Karpas-422 (cell line): ENCODE measurements around the gene OR11H1. TPM values are rescaled to one million over a fixed set of nuclear protein-coding genes. Genes with fewer than 3 reads are reported as not detected.
"Not testable (repeated sequence)": the region's sequence is repeated elsewhere in the genome, so short reads cannot be mapped to it uniquely, and the experiment has no call there.

ENCODE experiments used
- DNase-seq: peaks from one replicate; pipeline ENCODE4 v3.0.0-alpha.2; 2015
- H2AFZ ChIP-seq: fragments of 200-600 bp; sonication (generic); 2 replicates; pipeline ENCODE4 v1.6.1; 2014; ENCODE audit warnings: antibody characterized with exemption, low read length, mixed read lengths
- H3K27ac ChIP-seq: fragments of 200-600 bp; sonication (generic); 2 replicates; pipeline ENCODE4 v1.5.1; 2014; ENCODE audit warnings: mild to moderate bottlenecking, low read length, moderate library complexity
- H3K27me3 ChIP-seq: fragments of 200-600 bp; sonication (generic); 2 replicates; pipeline ENCODE4 v1.6.1; 2014; ENCODE audit warnings: low read length, mixed read lengths
- H3K36me3 ChIP-seq: fragments of 200-600 bp; sonication (generic); 2 replicates; pipeline ENCODE4 v1.6.1; 2014; ENCODE audit warnings: low read length, mixed read lengths; ENCODE audit not compliant: insufficient read depth
- H3K4me1 ChIP-seq: fragments of 200-600 bp; sonication (generic); 2 replicates; pipeline ENCODE4 v1.6.1; 2014; ENCODE audit warnings: mild to moderate bottlenecking, low read length, mixed read lengths
- H3K4me2 ChIP-seq: fragments of 200-600 bp; sonication (generic); 2 replicates; pipeline ENCODE4 v1.6.1; 2014; ENCODE audit warnings: low read length, low read depth, mild to moderate bottlenecking; ENCODE audit not compliant: poor library complexity, severe bottlenecking
- H3K4me3 ChIP-seq: fragments of 200-600 bp; sonication (generic); 2 replicates; pipeline ENCODE4 v1.5.1; 2014; ENCODE audit warnings: mild to moderate bottlenecking, antibody characterized with exemption, low read length, mixed read lengths
- H3K79me2 ChIP-seq: fragments of 200-600 bp; sonication (generic); 2 replicates; pipeline ENCODE4 v1.6.1; 2014; ENCODE audit warnings: mild to moderate bottlenecking, low read length, mixed read lengths
- H3K9ac ChIP-seq: fragments of 200-600 bp; sonication (generic); 2 replicates; pipeline ENCODE4 v1.6.0; 2014; ENCODE audit warnings: low read length
- H3K9me2 ChIP-seq: fragments of 200-600 bp; sonication (generic), shearing (Covaris generic); replicated peaks from 2 replicates; pipeline ENCODE4 v1.6.0; 2014; ENCODE audit warnings: mild to moderate bottlenecking, low read length, moderate library complexity; ENCODE audit not compliant: insufficient read depth
- H3K9me3 ChIP-seq: fragments of 300-700, 200-600 bp; sonication (generic); 2 replicates; pipeline ENCODE4 v1.6.1; 2014; ENCODE audit warnings: low read length, mixed read lengths
- H4K20me1 ChIP-seq: fragments of 200-600 bp; sonication (generic); 2 replicates; pipeline ENCODE4 v1.6.1; 2014; ENCODE audit warnings: mild to moderate bottlenecking, antibody characterized with exemption, low read length, low read depth; ENCODE audit not compliant: insufficient read depth
- total RNA-seq: library from RNA; depleted of rRNA; stranded (reverse); fragments of >200 nt; shearing (Covaris generic); gene quantifications from 2 replicates; pipeline ENCODE4 v1.2.3, GENCODE V29; 2014; ENCODE audit warnings: low replicate concordance; rRNA removed

OR11H1 gene, protein sequence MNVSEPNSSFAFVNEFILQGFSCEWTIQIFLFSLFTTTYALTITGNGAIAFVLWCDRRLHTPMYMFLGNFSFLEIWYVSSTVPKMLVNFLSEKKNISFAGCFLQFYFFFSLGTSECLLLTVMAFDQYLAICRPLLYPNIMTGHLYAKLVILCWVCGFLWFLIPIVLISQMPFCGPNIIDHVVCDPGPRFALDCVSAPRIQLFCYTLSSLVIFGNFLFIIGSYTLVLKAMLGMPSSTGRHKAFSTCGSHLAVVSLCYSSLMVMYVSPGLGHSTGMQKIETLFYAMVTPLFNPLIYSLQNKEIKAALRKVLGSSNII
- not detected in 2 replicates for total RNA-seq

DNA sequence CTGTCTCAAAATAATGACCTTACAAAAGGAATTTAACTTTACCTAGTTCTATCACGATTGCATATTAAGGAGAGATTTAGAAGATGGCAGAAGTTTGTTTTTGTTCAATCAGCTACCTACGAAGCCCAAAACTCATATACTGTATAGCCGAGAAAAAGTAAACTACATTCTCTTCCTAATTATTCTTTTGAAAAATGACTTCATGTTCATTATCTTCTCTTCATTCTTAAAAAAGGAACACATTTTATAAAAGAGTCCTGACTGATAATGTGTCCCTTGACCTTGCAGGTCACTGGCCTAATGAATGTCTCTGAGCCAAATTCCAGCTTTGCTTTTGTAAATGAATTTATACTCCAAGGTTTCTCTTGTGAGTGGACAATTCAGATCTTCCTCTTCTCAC is at the start of gene OR11H1:
OR11H1 (plus strand) TSS at position 301 of the 400 bp plus-strand sequence; CDS start at position 301, 0 bp downstream.
- not testable (repeated sequence) for H2AFZ ChIP-seq, H3K9ac ChIP-seq, H3K27ac ChIP-seq, H3K9me3 ChIP-seq, H3K79me2 ChIP-seq, H3K4me3 ChIP-seq, H3K9me2 ChIP-seq, H3K4me1 ChIP-seq, H4K20me1 ChIP-seq, H3K27me3 ChIP-seq, H3K36me3 ChIP-seq, DNase-seq, H3K4me2 ChIP-seq

DNA sequence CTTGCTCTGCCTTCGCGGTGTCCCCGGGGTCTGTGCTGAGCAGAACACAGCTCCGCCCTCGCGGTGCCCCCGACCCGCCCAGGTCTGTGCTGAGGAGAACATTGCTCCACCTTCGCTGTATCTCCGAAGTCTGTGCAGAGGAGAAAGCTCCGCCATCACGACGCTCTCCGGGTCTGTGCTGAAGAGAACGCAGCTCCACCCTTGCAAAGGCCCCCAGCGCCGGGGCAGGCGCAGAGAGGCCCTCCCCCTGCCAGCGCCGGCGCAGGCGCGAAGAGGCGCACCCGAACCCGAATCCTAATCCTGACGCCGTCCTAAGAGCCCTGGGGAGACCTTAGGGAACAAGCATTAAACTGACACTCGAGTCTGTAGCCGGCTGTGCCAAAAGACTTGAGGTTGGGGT is 18.0 kb upstream of the OR11H1 start:
- not testable (repeated sequence) for H3K4me1 ChIP-seq, H3K9me2 ChIP-seq, H3K27ac ChIP-seq, H4K20me1 ChIP-seq, H2AFZ ChIP-seq, H3K9me3 ChIP-seq, H3K4me3 ChIP-seq, H3K4me2 ChIP-seq, DNase-seq, H3K36me3 ChIP-seq, H3K27me3 ChIP-seq, H3K9ac ChIP-seq, H3K79me2 ChIP-seq

DNA sequence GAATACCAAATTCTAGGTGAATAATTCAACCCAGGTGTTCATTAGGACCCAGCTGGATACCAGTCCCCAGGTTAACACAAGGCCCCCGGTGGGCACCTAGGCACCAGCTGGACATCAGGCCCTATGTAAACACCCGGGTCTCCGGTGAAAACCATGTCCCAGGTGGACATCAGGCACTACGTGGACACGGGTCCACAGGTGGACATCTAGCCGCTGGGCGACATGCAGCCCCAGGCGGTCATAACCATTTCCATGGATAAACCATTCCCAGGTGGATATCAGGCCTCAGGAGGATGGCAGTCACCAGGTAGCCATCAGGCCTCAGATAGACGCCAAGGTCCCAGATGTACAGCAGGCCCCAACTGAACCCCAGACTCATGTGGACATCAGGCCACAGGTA is 12.1 kb upstream of the OR11H1 start:
- not testable (repeated sequence) for H2AFZ ChIP-seq, H3K9ac ChIP-seq, H3K27ac ChIP-seq, H3K4me2 ChIP-seq, H3K9me3 ChIP-seq, H3K9me2 ChIP-seq, H3K4me1 ChIP-seq, H3K36me3 ChIP-seq, H3K27me3 ChIP-seq, DNase-seq, H3K4me3 ChIP-seq, H4K20me1 ChIP-seq, H3K79me2 ChIP-seq

DNA sequence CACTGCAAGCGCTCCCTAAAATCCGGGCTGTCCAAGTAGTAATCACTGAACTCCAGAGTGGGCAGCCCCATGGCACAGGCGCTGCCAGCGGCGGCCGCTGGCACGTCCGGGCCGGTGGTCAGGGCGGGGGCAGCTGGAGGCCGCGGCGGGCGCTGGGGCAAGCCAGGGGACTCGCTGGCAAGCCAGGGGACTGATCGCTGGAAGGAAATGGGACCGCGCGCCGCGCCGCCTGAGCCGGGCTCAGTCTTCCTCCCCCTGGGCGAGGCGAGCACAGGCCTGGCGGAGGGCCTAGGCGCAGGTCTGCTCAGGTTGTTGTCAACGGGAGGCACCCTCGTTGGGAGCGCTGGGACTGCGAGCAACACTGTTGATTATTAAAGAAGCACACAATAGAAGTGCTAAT is 25.8 kb downstream of the OR11H1 start:
- not testable (repeated sequence) for DNase-seq, H3K27ac ChIP-seq, H3K9me2 ChIP-seq, H3K9ac ChIP-seq, H3K4me2 ChIP-seq, H3K36me3 ChIP-seq, H3K79me2 ChIP-seq, H3K27me3 ChIP-seq, H2AFZ ChIP-seq, H3K4me3 ChIP-seq, H3K9me3 ChIP-seq, H4K20me1 ChIP-seq, H3K4me1 ChIP-seq

DNA sequence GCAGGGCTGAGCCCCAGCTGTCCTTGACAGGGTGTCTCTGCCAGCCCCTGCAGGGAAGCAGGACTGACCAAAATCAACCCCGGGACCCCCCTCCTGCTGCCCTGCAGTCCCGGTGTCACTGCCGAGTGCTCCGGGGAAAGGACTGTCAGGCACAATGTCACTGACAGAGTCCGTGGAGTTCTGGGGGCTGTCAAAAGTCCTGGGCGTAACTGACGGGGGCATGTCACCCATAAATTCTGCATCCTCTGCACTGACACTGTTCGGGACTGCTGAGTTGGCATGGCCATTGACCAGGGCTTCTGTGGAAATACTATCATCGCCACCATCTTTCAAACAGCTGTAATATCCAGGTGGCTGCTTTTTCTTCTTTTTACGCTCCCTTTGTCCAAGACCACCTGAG is 35.5 kb downstream of the OR11H1 start:
- not testable (repeated sequence) for H3K4me3 ChIP-seq, H3K9me3 ChIP-seq, H3K4me2 ChIP-seq, H3K79me2 ChIP-seq, H3K27me3 ChIP-seq, H4K20me1 ChIP-seq, H3K9me2 ChIP-seq, H3K9ac ChIP-seq, H3K27ac ChIP-seq, DNase-seq, H2AFZ ChIP-seq, H3K4me1 ChIP-seq, H3K36me3 ChIP-seq

DNA sequence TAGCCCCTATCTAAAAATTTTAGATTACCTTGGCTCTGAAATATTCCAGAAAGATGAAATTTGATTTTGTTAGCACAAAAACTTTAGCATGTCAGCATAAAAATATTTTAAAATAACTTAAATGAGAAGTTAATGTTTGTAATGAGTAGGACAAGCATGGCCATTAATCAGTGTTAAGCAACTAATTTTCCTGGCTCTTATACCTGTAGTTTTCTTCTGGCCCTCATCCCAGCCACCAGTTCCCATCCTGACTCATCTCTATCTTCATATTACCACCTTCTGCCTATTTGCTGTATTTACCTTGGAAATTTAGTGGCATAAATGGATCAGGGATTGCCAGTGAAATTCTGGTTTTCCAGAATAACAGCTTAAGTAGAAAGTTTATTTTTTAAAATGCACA is 37.1 kb downstream of the OR11H1 start:
- H2AFZ ChIP-seq, H4K20me1 ChIP-seq, H3K9me3 ChIP-seq, H3K36me3 ChIP-seq, H3K4me2 ChIP-seq, H3K27ac ChIP-seq, H3K79me2 ChIP-seq, H3K9ac ChIP-seq, H3K4me1 ChIP-seq, H3K4me3 ChIP-seq, DNase-seq, H3K9me2 ChIP-seq, H3K27me3 ChIP-seq: not testable (repeated sequence)

Other genes with a start within 250 kb of the OR11H1 start
- not detected in 2 replicates for gene POTEH, start 161.8 kb downstream of the OR11H1 start, total RNA-seq